HG02588 (cell line): ENCODE results near the gene RAB23.

Source experiments
- ATAC-seq: cut with Tn5 transposase; IDR thresholded peaks from one replicate; pipeline ENCODE4 v1.9.1; 2021; ENCODE audit warnings: mild to moderate bottlenecking, moderate library complexity; ENCODE audit not compliant: unreplicated experiment

The RAB23 gene

GRCh38 chr6:57221936-57222742 is at the start of gene RAB23:
Gene RAB23 (minus strand): TSS chr6:57222307. CDS start chr6:57210380, 11,927 bp downstream.
- peak; percentile 82 for ATAC-seq

- no peak for ATAC-seq
These were observed 46.2 kb upstream of the RAB23 start for GRCh38 chr6:57268294-57268640.

- ATAC-seq = no peak
These were observed 45.6 kb upstream of the RAB23 start for GRCh38 chr6:57267586-57268293.

DNA sequence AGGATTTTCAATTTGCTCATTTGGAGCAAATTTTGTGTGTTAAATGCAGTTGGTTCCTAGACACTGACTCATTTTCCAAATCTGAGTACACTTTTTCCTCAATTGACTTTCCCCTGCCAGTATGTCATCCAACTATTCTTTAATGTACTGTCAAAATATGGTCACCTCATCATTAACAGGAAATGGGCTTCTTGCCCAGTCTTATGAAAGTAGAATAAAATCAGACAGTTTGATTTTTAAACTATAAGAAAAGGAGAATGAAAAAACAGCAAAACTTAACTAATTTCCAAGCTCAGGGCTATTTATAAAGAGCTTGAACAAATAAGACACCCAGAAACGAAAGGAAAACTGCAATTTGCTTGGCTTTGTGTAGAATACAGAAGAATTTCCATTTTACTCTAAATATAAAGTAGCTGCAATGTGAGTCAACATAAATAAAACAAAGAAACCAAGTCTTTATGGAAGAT is 43.7 kb upstream of the RAB23 start:
- no peak for ATAC-seq

DNA sequence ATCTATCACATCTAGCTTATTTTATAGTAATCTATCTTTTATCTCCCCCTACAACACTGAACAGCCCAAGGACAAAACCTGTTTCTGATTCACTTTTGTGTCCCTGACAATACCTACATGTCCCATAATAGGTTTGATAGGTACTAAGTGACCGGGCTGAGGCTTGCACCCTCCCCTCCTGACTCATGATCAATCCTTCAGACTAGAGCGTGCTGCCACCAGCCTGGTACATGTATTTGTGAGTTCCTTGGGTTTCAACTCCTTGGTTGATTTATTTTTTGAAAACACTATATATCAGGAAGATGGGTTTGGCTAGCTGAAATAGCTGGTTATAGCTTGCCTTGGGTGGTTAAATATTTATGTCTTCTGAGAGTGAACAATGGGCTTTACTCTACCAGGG is 41.6 kb upstream of the RAB23 start:
- no peak for ATAC-seq

DNA sequence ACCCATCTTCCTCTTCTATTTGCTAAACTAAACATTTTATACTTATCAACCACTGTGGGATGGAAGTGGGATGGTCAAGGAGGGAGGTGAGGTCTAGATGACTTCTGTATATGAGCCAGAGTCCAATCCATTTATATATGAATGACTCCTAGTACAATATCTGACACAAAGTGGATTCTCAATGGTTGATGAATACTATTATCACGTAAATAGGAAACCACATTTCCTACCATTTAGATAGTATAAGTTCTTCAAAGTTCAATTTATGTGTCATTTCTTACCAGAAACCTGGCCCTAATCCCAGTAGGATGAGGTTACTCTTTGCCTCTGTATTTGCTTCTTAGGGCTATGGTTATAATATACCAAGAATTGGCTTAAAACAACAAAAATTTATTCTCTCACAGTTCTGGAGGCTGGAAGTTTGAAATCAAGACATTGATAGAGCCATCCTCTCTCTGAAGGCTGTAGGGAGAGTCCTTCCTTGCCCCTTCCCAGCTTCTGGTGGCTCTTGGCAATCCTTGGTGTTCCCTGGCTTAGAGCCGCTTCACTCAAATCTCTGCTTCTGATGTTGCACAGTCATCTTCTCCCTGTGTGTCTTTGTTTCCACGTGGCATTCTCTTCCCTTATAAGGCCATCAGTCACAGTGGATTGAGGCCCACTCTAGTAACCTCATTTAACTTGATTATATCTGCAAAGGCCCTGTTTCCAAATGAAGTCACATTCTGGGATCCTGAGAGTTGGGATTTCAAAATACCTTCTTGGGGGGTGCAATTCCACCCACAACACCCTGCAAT is 41.0 kb upstream of the RAB23 start:
- no peak for ATAC-seq

DNA sequence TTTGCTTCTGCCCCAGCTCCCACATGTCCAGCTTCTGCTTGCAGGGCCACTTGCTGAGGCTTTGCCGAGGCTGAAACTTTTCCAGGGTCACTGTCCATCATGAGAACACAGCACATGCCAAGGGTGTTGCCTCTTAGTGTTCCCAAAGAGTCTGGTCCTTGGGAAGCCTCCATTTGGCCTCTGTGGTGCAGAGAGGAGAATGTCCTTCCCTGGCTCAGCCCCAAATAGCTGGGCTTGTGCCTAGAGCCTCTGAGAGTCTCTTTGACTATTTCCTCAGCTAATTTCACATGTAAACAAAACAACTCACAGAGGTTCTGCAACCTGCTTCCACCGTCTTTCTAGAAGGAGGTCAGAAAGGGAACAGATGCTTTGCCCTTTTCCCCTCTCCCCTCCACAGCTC is 40.4 kb upstream of the RAB23 start:
- ATAC-seq = no peak

DNA sequence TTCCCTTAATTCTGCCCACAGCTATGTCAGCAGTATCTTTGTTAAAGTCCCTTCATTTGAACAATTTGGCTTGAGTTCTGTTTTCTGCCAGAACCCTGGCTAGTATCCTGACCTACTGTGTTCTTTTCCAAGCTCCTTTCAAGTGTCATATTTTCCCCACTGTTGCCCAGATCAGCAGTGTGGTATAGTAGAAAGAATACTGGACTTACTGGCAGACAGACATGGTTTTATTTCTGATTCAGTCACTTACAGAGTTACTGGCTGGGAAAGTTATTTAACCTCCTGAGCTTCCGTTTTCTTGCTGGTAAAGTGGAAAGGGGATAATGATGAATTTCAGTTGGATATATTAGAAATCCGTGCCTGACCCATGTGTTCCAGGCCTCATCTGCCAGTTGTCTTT is 39.8 kb upstream of the RAB23 start:
- ATAC-seq = no peak

DNA sequence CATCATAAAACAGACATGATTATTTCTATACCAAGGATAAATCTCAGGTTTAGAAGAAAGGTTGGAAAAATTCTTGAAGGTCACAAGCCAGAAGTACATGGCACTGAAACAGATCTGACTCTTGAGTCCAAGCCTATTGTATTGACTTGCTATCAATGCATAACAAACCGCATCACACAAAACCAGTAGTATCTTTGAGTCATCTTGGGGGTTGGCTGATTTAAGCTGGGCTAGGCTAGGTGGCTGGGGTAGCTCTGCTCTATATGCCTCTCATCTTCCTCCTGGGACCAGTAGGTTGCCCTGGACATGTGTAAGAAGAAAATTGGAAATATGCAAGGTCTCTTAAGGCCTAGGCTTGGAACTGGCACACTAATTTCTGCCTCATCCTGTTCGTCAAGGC is 37.0 kb upstream of the RAB23 start:
- ATAC-seq = no peak

DNA sequence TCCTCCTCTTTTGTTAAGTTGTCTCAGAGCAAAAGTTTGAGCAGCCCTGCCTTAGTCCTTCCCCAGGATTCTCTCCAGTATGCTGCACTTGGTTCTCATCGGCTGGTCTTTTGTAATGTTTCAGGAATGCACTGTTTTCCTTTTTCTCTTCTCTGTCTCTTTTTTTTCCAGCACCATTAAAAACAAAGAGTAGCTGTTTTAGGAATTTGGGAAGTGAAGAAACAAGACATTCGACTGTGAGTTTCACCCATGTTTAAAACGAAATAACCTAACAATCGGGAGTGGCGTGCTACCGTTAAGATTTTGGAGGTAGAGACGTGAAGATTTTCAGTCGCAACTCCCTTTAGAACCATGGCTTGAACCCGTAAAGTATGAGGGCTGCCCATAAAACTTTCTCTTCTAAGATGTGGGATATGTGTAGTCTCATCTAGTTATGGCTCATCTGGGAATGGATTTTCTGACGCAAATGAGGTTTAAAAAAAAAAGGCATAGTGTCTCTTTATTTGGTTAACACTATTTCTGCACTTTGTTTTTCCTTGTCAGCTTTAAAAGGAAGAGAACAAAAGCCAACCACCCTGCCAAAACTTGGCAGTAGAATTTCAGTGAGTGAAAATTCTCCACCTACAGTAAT is 35.9 kb upstream of the RAB23 start:
- ATAC-seq = no peak

DNA sequence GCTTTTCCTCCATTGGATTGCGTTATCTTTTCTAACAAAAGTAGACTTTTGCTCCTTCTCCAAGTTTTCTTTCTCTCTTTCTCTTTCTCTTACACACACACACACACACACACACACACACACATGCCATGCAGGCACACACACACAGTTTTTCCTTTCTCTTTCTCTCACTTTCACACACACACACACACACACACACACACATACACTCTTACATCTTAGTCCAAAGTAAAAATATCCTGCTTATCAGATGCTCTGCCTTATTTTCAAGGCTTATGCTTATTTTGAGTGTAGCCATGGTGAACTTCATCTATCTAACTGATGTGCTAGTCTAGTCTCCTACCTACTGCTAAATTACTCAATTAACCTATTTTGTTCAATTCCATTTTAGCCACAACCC is 34.4 kb upstream of the RAB23 start:
- ATAC-seq = no peak

DNA sequence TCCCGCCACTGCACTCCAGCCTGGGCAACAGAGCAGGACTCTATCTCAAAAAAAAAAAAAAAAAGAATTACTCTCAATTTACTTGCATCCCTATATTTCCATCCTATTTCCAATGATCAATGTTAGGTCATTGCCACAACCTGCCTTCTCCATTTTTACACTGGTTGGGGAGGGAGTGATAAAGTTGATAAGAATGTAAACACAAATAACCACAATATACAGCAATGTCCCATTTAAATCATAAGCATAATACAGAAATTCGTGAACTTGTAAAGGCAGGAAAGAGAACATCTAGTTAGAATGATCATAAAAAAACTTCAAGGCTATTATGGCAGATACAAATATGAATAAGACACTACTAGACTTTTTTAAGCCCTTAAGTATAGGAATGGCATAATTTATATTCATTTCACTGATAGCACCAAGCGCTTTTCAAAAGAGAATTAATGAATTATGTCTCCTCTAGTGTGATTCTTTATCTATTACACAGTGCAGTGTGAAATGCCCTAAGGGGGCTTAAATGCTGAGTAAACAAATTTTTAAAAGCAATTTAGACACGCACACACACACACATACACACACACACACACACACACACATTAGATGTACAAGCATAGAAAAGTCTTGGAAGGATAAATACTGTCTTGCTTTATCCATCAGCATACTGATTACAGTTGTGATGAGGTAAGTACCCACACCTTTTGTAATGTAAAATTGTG is 33.5 kb upstream of the RAB23 start:
- ATAC-seq = no peak

- no peak for ATAC-seq
These were observed 32.1 kb upstream of the RAB23 start for GRCh38 chr6:57254055-57254717.

DNA sequence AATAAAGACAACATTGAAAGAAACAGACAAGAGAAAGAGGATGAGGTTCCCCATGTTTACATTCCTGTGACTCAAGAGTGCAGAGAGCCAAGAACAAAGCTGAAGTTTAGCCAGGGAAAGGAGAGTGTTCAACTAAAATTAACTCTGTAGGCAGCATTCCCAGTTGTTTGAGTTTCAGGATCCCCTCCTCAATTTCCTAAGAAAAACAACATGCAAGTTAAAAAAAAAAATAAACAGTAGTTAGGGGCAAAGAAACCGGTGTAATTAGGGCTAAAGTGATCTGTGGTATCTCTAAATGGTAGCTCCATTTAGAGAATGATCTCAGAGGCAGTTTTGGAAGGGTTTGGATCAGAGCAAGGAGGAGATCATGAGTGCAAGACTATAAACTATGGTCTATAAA is 30.9 kb upstream of the RAB23 start:
- ATAC-seq = no peak

- ATAC-seq = no peak
These were observed 30.0 kb upstream of the RAB23 start for GRCh38 chr6:57252137-57252536.

DNA sequence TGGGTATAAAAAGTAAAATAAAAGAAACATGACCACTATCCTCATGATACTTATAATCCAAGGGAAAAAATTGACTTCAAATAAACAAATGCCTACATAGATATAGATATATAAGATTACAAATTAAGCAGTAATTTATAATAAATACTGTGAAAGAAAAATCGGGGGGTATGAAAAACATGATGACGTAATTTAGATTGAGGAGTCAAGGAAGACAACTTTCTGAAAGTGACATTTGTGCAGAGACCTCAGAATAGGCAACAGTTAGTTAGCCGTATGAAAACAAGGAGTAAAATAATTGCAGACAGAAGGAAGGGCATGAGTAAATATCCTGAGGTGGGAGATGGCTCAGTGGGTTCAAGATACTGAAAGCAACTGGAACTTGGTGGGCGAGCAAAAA is 28.2 kb upstream of the RAB23 start:
- ATAC-seq = no peak

DNA sequence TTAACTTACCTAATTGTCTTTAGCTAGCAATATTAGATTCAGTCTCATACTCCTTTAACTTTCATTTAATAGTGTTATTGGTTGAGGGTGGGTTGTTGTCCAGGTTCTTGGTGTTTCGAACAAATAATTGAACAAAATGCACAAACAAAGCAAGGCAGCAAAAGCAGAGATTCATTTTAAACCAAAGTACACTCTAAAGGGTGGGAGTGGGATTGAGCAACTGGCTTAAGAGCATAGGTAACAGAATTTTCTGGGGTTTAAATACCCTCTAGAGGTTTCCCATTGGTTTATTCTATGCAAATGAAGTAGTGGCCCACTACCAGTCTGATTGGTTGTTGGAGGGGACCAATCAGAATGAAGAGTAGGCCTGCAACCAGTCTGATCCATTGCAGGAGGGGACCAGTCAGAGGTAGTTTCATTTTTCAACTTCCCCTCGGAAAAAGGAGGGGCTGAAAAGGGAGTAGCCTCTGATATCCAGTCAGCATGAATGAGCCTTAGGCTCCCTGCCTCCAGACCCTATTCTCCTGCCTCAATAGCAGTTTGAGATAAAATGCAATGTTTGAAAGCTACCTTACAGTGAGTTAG is 26.3 kb upstream of the RAB23 start:
- no peak for ATAC-seq

GRCh38 chr6:57247603-57248002 is 25.5 kb upstream of the RAB23 start:
- no peak for ATAC-seq

DNA sequence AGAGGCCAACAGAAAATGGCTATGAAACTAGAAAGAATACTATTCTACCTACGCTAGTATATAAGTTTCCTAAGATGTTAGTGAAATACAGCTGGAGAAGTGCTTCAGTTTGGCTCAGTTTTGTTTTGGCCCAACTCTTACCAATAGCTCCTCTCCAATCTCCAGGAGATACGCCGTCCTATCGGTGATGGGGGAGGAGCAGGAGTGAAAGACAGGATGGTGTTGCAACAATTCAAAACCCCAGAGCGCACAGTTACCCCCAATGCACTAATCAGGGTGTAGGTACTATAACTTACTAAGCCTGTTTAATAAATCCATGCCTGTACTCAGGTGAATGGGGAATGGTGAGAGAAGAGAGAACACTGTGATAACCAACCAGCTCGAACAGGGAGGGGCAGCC is 24.2 kb upstream of the RAB23 start:
- no peak for ATAC-seq

- no peak for ATAC-seq
These were observed 21.8 kb upstream of the RAB23 start for GRCh38 chr6:57243954-57244353.
